GM23338 (cell line): ENCODE results near the gene STARD8. TPM values are rescaled to one million over a fixed set of nuclear protein-coding genes. Genes with fewer than 3 reads are reported as not detected.

Experiments
- ATAC-seq: fragments of 200-7000 bp; cut with Tn5 transposase; 3 replicates; pipeline ENCODE4 v1.9.1; 2020
- DNase-seq: peaks from one replicate; pipeline ENCODE4 v3.0.0-alpha.2; 2015; ENCODE audit warnings: low spot score
- H2AFZ ChIP-seq: fragments of 200-600 bp; sonication (generic); 2 replicates; pipeline ENCODE4 v1.8.0; 2016; ENCODE audit warnings: antibody characterized with exemption, mild to moderate bottlenecking, moderate library complexity
- H3F3A ChIP-seq: fragments of 200-600 bp; sonication (generic); replicated peaks from 2 replicates; pipeline ENCODE4 v1.8.0; 2017; ENCODE audit warnings: antibody characterized with exemption, mixed run types, low read depth
- H3K27ac ChIP-seq: fragments of 200-600 bp; sonication (generic); 2 replicates; pipeline ENCODE4 v1.6.1; 2016; ENCODE audit warnings: low read depth
- H3K27me3 ChIP-seq: fragments of 200-600 bp; sonication (generic); 2 replicates; pipeline ENCODE4 v1.8.0; 2016; ENCODE audit warnings: mild to moderate bottlenecking, mixed run types, moderate library complexity; ENCODE audit not compliant: insufficient read depth
- H3K36me3 ChIP-seq: fragments of 200-600 bp; sonication (generic); 2 replicates; pipeline ENCODE4 v1.8.0; 2016; ENCODE audit warnings: mild to moderate bottlenecking; ENCODE audit not compliant: insufficient read depth
- H3K4me1 ChIP-seq: fragments of 200-600 bp; sonication (generic); 2 replicates; pipeline ENCODE4 v1.8.0; 2016; ENCODE audit warnings: mild to moderate bottlenecking, moderate library complexity; ENCODE audit not compliant: insufficient read depth
- H3K4me2 ChIP-seq: fragments of 200-600 bp; sonication (generic); 2 replicates; pipeline ENCODE4 v1.7.1; 2017; ENCODE audit warnings: mixed run types
- H3K4me3 ChIP-seq: fragments of 200-600 bp; sonication (generic); 2 replicates; pipeline ENCODE4 v1.6.1; 2016; ENCODE audit warnings: mixed run types
- H3K79me2 ChIP-seq: fragments of 200-600 bp; sonication (generic); replicated peaks from 2 replicates; pipeline ENCODE4 v1.8.0; 2017; ENCODE audit warnings: mild to moderate bottlenecking; ENCODE audit not compliant: insufficient read depth
- H3K9me2 ChIP-seq: fragments of 200-600 bp; sonication (generic); 2 replicates; pipeline ENCODE4 v1.8.0; 2017; ENCODE audit not compliant: insufficient read depth
- H4K20me1 ChIP-seq: fragments of 200-600 bp; sonication (generic); replicated peaks from 2 replicates; pipeline ENCODE4 v1.8.0; 2017; ENCODE audit warnings: mild to moderate bottlenecking; ENCODE audit not compliant: insufficient read depth
- H3K27ac Mint-ChIP-seq: 2 replicates; pipeline ENCODE4 v1.8.0; 2020; ENCODE audit warnings: inconsistent platforms, mild to moderate bottlenecking, moderate library complexity, mixed read lengths
- H3K27me3 Mint-ChIP-seq: 3 replicates; pipeline ENCODE4 v1.8.0; 2022; ENCODE audit warnings: low read depth, mild to moderate bottlenecking, moderate library complexity, mixed read lengths, inconsistent platforms; ENCODE audit not compliant: insufficient read depth, poor library complexity
- H3K36me3 Mint-ChIP-seq: 3 replicates; pipeline ENCODE4 v1.8.0; 2021; ENCODE audit warnings: low read depth, mild to moderate bottlenecking, inconsistent platforms, moderate library complexity, mixed read lengths
- H3K4me1 Mint-ChIP-seq: 3 replicates; pipeline ENCODE4 v1.8.0; 2020; ENCODE audit warnings: mild to moderate bottlenecking, inconsistent platforms, mixed read lengths
- H3K4me3 Mint-ChIP-seq: 3 replicates; pipeline ENCODE4 v1.8.0; 2021; ENCODE audit warnings: moderate library complexity, mild to moderate bottlenecking, inconsistent platforms, mixed read lengths
- H3K9me3 Mint-ChIP-seq: 3 replicates; pipeline ENCODE4 v1.8.0; 2020; ENCODE audit warnings: moderate library complexity, mild to moderate bottlenecking, inconsistent platforms, mixed read lengths
- ETS1 ChIP-seq: IDR thresholded peaks from 2 replicates; pipeline ENCODE4 v1.6.1; 2016; ENCODE audit warnings: antibody characterized with exemption
- POLR2AphosphoS5 ChIP-seq: IDR thresholded peaks from 2 replicates; pipeline ENCODE4 v1.6.1; 2016; ENCODE audit warnings: antibody characterized with exemption, low read depth
- ZNF114 ChIP-seq: fragments of 250-450 bp; sonication (Bioruptor Pico); IDR thresholded peaks from 2 replicates; pipeline ENCODE4 v1.5.0; 2020; ENCODE audit warnings: mild to moderate bottlenecking, moderate library complexity
- polyA plus RNA-seq: library from polyadenylated mRNA; unstranded; fragments of >200 nt; fragmentation: Nextera tagmentation; extraction: Ambion mirVana; gene quantifications from 2 replicates; pipeline ENCODE4 v1.2.1, GENCODE V29; 2016
- total RNA-seq: library from RNA; depleted of rRNA; stranded (reverse); fragments of >200 nt; shearing (Covaris generic); gene quantifications from 2 replicates; pipeline ENCODE4 v1.2.3, GENCODE V29; 2014
- TF ChIP-seq, protein P1 (sequence below): fragments of 250-450 bp; sonication (Bioruptor Pico); IDR thresholded peaks from 2 replicates; pipeline ENCODE4 v1.5.0; 2020; ENCODE audit warnings: mild to moderate bottlenecking, moderate library complexity

Gene STARD8
- total and polyA plus RNA-seq, 2 experiments from 2014 or later: 0.74 to 5.6 TPM

- no peak for TF ChIP-seq ETS1
- TF ChIP-seq, protein P1, sequence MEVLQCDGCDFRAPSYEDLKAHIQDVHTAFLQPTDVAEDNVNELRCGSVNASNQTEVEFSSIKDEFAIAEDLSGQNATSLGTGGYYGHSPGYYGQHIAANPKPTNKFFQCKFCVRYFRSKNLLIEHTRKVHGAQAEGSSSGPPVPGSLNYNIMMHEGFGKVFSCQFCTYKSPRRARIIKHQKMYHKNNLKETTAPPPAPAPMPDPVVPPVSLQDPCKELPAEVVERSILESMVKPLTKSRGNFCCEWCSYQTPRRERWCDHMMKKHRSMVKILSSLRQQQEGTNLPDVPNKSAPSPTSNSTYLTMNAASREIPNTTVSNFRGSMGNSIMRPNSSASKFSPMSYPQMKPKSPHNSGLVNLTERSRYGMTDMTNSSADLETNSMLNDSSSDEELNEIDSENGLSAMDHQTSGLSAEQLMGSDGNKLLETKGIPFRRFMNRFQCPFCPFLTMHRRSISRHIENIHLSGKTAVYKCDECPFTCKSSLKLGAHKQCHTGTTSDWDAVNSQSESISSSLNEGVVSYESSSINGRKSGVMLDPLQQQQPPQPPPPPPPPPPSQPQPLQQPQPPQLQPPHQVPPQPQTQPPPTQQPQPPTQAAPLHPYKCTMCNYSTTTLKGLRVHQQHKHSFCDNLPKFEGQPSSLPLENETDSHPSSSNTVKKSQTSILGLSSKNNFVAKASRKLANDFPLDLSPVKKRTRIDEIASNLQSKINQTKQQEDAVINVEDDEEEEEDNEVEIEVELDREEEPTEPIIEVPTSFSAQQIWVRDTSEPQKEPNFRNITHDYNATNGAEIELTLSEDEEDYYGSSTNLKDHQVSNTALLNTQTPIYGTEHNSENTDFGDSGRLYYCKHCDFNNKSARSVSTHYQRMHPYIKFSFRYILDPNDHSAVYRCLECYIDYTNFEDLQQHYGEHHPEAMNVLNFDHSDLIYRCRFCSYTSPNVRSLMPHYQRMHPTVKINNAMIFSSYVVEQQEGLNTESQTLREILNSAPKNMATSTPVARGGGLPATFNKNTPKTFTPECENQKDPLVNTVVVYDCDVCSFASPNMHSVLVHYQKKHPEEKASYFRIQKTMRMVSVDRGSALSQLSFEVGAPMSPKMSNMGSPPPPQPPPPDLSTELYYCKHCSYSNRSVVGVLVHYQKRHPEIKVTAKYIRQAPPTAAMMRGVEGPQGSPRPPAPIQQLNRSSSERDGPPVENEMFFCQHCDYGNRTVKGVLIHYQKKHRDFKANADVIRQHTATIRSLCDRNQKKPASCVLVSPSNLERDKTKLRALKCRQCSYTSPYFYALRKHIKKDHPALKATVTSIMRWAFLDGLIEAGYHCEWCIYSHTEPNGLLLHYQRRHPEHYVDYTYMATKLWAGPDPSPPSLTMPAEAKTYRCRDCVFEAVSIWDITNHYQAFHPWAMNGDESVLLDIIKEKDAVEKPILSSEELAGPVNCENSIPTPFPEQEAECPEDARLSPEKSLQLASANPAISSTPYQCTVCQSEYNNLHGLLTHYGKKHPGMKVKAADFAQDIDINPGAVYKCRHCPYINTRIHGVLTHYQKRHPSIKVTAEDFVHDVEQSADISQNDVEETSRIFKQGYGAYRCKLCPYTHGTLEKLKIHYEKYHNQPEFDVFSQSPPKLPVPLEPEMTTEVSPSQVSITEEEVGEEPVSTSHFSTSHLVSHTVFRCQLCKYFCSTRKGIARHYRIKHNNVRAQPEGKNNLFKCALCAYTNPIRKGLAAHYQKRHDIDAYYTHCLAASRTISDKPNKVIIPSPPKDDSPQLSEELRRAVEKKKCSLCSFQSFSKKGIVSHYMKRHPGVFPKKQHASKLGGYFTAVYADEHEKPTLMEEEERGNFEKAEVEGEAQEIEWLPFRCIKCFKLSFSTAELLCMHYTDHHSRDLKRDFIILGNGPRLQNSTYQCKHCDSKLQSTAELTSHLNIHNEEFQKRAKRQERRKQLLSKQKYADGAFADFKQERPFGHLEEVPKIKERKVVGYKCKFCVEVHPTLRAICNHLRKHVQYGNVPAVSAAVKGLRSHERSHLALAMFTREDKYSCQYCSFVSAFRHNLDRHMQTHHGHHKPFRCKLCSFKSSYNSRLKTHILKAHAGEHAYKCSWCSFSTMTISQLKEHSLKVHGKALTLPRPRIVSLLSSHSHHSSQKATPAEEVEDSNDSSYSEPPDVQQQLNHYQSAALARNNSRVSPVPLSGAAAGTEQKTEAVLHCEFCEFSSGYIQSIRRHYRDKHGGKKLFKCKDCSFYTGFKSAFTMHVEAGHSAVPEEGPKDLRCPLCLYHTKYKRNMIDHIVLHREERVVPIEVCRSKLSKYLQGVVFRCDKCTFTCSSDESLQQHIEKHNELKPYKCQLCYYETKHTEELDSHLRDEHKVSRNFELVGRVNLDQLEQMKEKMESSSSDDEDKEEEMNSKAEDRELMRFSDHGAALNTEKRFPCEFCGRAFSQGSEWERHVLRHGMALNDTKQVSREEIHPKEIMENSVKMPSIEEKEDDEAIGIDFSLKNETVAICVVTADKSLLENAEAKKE (CRISPR knock-in tag): no peak
- TF ChIP-seq POLR2AphosphoS5: no peak
- no peak for TF ChIP-seq ZNF114 (CRISPR knock-in tag)
- H4K20me1 ChIP-seq: no peaks in the 10 kb centered on the region
- Mint-ChIP-seq H3K27ac (no peak overlapping the region), H3K4me1 (peaks cover 10% of the 10 kb centered on the region), H3K9me3 (peaks cover 3% of the 10 kb centered on the region; the same call in 2 of the 3 replicates), H3K27me3 (peaks cover 4% of the 10 kb centered on the region), H3K4me3 (no peak overlapping the region), H3K36me3 (no peaks in the 10 kb centered on the region; the same call in 2 of the 3 replicates)
- DNase-seq (no peak), ATAC-seq (no peak)
- no peak overlapping the region for H2AFZ ChIP-seq
- no peak overlapping the region for H3K27ac ChIP-seq
- H3K36me3 ChIP-seq: no peaks in the 10 kb centered on the region
- H3K79me2 ChIP-seq: no peaks in the 10 kb centered on the region
- no peaks in the 10 kb centered on the region for H3K27me3 ChIP-seq
- H3F3A ChIP-seq: no peaks in the 10 kb centered on the region
- no peak overlapping the region for H3K4me2 ChIP-seq
- H3K4me3 ChIP-seq: no peak overlapping the region
- H3K4me1 ChIP-seq: no peaks in the 10 kb centered on the region
- no peaks in the 10 kb centered on the region for H3K9me2 ChIP-seq
Measured at GRCh38 chrX:68718443-68718820, 71.0 kb downstream of the STARD8 start.
